Fibroblast of mammary gland (primary cell): ENCODE results near the gene CDH23.

ENCODE experiments used
- DNase-seq: peaks from one replicate; pipeline ENCODE4 v3.0.0-alpha.2; 2010; ENCODE audit warnings: low read depth
- H3K4me3 ChIP-seq: 2 replicates; pipeline ENCODE4 v1.5.1; 2011; ENCODE audit warnings: low read depth, mild to moderate bottlenecking, low read length, moderate library complexity; ENCODE audit not compliant: control insufficient read depth
- TF ChIP-seq, protein P1 (sequence below): conservative IDR thresholded peaks from 2 replicates; pipeline ENCODE4 v1.5.1; 2011; ENCODE audit warnings: low read depth, low read length, inconsistent platforms; ENCODE audit not compliant: control insufficient read depth, insufficient read depth

Gene CDH23

GRCh38 chr10:71834343-71834674, 437.6 kb downstream of the CDH23 start:
- DNase-seq: no peak
- TF ChIP-seq, protein P1, sequence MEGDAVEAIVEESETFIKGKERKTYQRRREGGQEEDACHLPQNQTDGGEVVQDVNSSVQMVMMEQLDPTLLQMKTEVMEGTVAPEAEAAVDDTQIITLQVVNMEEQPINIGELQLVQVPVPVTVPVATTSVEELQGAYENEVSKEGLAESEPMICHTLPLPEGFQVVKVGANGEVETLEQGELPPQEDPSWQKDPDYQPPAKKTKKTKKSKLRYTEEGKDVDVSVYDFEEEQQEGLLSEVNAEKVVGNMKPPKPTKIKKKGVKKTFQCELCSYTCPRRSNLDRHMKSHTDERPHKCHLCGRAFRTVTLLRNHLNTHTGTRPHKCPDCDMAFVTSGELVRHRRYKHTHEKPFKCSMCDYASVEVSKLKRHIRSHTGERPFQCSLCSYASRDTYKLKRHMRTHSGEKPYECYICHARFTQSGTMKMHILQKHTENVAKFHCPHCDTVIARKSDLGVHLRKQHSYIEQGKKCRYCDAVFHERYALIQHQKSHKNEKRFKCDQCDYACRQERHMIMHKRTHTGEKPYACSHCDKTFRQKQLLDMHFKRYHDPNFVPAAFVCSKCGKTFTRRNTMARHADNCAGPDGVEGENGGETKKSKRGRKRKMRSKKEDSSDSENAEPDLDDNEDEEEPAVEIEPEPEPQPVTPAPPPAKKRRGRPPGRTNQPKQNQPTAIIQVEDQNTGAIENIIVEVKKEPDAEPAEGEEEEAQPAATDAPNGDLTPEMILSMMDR: no peak
- no peak overlapping the region for H3K4me3 ChIP-seq

- TF ChIP-seq, protein P1: no peak
- no peak overlapping the region for H3K4me3 ChIP-seq
- DNase-seq: peak; percentile 99
Observed at GRCh38 chr10:71835671-71836595, 439.2 kb downstream of the CDH23 start.

- no peak overlapping the region for H3K4me3 ChIP-seq
- no peak for DNase-seq
- TF ChIP-seq, protein P1: no peak
Observed at GRCh38 chr10:71836596-71836974, 439.9 kb downstream of the CDH23 start.

DNA sequence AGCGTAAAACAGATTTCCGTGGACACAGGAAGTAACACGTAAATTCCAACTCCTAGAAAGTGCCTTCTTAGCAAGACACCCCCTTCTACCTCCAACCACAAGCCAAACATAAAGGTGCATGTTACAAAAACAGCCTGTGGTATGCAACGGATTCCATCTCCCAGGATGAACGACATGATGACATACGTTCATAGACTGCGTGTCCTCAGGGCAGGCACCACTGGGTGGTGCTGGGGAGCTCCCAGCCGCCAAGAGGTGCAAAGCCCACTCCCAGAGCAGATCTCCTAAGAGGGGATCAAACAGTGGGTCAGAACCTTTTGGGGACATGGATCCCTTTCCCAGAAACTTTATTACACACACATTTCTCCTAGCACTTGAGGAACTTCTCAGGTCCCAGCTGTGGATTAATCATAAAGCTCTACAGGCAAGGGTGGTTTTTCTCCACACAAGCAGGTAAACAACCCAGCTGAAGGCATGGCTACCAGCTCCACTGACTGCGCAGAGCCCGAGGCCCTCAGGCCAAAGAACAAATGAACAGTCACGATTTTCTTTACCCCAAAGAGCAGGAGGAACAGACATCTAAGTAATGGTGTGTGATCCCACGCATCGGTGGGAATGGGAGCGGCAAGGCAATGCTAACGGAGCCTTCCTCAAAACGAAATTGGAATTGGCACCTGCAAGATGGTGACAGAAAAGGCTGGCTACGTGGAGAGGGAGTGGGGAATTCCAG, 440.5 kb downstream of the CDH23 start:
- no peak overlapping the region for H3K4me3 ChIP-seq
- DNase-seq: no peak
- TF ChIP-seq, protein P1: peak; percentile 24

GRCh38 chr10:71838264-71839211, 441.8 kb downstream of the CDH23 start:
- TF ChIP-seq, protein P1: no peak
- no peak overlapping the region for H3K4me3 ChIP-seq
- peak; percentile 58 for DNase-seq
